HG03442 (cell line): ENCODE data around the gene MR1.

Source experiments
- ATAC-seq: cut with Tn5 transposase; IDR thresholded peaks from one replicate; pipeline ENCODE4 v1.9.1; 2021; ENCODE audit warnings: mild to moderate bottlenecking, moderate library complexity; ENCODE audit not compliant: unreplicated experiment

Gene MR1

DNA sequence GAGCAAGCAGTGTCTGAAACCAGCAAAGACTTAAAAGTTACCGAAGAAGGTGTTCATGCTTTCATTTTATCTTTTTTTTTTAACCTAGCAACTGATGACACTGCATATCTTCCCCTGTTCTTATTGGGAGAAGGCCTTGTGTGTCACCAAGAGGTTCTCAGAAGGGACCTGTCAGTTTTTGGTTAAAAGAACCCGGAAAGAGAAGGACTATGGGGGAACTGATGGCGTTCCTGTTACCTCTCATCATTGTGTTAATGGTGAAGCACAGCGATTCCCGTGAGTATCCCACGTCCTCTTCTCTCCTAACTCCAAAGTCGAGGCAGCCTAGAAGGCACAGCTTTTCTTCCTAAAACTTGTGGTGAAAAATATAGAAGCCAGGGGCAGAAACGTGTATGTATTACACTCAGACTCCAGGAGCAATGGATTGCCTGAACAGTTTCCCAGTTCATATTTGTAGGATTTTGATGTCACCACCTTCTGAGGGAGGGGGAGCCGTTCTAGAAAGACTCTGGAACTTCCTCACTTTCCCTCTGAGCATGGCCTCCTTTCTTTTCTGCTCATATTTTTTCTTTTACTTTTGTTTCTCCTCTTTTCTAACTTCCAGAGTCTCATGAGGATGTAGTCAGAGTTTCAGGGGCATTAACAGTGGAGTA, at the start of gene MR1:
MR1 (plus strand) TSS at position 185 of the 653 bp plus-strand sequence; CDS start at position 210, 25 bp downstream.
- peak; percentile 90 for ATAC-seq

DNA sequence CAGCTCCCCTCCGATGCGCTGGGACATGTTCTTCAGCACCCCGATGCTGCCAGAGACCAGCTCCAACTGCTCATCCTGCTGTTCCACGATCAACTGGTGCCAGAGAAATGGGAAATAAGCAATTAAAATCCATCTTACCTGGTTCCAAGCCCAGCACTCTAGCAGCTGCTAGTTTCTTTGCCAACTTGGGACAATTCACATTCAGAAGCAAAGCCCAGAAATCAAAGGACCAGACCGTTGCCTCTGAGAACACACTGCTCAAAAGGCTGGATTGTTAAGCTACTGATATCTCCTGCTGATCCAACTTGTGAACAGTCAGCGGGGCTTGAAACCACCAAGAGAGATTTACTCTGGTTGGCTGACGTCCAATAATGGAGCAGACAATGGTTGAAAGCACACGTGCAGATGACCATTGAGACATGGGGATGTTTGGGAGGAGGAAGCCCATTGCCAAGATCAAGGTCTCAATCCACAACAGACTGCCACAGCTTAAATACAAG, 45.5 kb upstream of the MR1 start:
- ATAC-seq, result no peak

DNA sequence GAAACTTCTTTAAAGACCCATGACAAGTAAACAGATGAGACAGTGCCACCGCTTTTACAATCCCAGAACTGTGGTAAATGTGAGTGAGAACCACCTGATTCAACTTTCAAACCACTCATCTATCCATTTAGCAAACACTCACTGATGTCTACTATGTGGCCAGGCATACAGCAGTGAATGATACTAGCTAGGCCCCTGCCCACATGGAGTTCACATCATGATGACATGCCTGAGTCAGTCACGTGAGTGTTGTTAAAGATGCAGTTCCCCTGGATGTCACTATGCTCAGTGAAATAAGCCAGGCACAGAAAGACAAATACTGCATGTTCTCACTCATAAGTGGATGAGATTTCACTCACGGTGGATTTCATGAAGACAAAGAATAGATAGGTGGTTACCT, 39.5 kb upstream of the MR1 start:
- ATAC-seq, result no peak

DNA sequence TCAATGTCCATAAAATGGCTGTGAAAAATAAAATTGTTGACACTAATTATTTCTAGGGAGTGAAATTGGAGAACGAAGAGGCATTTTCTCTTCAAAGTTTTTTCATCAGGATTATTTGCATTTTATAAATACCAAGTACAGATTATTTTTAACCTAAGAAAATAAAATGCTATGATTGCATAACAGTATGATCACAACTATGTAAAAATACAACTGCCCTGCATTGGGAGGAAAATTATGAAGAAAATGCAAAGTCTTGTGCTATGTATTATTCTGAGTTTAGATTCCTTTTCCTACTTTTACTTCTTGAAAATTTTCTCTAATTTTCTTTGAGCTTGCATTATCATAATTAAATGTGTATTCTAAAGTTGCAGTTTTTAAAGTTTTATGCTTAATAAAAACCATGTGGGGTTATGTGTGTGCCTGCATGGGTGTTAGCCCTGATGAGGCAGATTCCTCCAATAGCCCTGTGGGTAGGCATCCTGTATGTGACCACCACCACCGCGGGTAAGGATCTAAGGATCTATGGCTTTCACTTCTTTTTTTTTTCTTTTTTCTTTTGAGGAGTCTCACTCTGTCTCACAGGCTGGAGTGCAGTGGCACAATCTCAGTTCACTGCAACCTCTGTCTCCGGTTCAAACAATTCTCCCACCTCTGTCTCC, 35.8 kb upstream of the MR1 start:
- ATAC-seq, result no peak

DNA sequence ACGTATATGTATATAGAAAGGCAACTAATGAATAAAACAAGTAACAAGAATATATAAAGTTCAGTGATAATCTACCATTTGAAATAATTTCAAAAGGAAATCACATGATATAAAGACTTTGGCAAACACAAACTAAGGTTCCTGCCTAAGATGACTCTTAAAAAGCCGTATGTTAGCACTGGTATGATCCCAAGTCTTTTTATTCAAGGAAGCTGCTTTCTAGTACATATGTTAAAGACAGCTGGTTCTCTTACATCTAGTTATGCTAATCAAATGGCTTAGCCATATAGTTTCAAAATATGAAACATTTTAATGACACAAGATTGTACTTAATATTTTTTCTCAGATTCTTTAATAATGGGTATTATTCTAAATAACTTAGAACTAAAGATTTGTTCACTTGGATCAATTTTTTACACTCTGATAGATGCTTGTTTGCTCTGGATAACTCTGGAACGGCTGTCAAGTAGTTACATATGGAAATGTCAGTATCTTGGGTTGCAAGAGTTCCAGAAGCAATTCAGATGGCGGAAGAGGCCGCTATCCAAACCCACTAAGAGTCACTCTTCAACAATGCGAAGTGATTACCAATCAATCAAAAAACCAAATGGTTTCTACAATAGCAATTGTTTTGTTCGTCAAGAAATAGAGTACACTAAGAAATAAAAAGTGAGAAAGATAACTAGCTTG, 32.5 kb upstream of the MR1 start:
- no peak for ATAC-seq

DNA sequence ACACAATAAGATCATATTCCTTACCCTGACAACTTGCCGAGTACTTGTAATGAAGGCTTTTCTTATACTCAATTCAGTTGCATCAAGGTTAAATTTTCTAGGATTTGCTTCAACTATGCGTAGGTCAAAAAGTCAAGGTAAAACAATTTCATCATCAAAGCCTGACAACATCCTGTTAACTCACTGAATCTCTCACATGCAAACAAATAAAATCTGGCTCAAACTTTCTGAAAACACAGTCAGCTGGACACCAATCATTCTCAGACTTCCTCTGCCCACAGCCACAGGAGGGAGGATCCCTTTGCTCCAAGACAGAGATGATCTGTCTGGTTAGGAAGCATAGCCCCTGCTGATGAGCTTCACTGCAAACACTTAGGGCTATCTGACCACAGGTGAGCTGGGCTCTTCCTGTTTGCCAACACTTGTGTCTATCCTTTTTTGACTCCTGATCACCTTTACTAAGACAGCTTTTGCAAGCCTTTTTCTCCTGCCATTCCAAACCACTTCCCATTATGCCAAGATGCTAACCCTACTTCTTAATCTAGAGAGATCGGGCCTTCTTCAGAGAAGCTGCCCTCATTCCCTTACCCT, 31.1 kb upstream of the MR1 start:
- no peak for ATAC-seq

DNA sequence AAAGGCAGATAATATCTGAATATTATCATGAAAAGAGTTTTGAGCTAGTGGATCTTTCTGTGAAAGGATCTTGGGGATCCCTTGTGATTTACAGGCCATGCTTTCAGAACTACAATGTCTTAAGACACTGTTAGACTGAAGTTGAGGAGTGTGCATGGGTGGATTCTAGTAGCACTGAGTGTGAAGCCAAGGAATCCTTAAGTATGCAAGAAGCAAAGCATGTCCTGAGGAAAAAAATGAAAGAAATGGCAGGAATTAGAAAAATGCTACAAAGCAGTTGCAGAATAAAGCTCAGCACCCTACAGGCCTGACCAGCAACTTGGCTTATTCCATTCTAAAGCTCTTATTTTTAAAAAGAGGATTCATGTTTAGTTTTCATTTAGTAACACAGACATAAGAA, 23.0 kb upstream of the MR1 start:
- ATAC-seq, result no peak

DNA sequence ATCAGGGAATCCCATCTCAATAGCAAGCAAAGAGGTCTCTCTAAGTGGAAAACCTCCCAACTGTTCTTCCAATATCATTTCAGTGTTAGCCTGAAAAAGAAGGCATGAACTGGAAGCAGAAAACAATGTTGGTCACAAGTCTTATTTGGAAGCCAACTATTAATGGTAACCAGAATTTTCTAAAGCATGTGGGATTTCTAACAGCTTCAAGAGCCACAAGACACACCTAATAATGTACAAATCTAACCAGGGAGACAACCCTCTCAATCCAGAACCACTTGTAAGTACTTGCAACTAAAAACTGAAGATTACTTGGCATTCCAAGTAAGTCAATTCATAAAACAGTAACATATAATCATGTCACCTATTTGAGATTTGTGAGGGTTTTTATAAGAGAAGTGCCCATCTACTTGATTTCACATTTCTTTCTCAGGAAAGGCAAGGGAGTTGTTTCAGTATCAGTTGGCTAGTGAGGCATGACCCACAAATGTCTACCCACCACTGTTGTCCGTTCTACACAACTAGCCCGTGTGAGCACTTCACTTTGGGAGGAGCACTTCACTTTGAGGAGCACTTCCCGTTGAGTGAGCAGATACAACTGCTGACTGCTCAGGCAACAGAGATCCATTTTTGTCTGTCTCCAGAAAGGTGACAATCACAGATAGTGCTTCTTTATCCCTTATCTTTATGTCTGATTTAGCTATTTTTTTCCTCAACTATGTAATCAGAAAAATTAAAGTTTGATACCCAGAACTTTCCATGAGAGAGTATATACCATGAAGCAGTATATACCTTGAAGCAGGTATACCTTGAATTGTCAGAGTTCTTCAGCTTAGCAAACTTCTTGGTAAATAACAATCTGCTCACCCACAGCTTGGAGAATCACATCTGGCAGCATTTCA, 22.2 kb upstream of the MR1 start:
- no peak for ATAC-seq

DNA sequence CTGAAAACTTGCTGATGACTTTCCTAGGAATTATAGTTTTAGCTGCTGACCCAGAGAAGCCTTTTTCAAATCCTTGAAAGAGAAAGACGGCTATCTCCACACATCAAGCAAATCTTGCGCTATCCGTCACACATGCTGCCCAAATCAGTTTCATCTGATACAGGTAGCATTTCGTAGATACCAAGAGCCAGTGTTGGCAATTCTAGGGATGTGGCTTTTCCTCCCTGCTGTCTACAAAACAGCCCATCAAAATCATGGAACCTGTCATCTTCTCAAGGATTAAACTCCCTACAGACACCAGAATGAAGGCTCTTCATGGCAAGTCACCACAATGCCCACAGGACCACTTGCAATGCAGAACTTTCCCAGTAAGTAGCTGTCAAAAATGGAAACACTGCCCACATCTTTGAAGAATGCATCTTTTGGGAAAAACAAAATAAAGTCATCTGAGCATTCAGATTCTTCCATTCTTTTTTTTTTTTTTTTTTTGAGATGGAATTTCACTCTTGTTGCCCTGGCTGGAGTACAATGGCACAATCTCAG, 21.5 kb upstream of the MR1 start:
- ATAC-seq, result no peak

DNA sequence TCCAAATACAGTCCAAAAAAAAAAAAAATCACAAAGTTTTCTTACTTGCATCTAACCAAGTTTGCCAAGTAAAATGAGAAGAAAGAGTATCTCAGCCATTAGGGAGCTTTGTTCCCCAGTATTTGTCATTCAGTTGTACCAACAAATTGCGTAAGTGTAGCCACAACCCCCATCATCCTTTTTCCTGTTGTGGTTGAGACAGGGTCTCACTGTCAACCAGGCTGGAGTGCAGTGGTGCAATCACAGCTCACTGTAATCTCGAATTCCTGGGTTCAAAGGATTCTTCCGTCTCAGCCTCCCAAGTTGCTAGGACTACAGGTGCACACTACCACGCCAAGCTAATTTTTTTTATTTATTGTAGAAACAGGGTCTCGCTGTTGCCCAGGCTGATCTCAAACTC, 20.6 kb upstream of the MR1 start:
- ATAC-seq, result no peak

DNA sequence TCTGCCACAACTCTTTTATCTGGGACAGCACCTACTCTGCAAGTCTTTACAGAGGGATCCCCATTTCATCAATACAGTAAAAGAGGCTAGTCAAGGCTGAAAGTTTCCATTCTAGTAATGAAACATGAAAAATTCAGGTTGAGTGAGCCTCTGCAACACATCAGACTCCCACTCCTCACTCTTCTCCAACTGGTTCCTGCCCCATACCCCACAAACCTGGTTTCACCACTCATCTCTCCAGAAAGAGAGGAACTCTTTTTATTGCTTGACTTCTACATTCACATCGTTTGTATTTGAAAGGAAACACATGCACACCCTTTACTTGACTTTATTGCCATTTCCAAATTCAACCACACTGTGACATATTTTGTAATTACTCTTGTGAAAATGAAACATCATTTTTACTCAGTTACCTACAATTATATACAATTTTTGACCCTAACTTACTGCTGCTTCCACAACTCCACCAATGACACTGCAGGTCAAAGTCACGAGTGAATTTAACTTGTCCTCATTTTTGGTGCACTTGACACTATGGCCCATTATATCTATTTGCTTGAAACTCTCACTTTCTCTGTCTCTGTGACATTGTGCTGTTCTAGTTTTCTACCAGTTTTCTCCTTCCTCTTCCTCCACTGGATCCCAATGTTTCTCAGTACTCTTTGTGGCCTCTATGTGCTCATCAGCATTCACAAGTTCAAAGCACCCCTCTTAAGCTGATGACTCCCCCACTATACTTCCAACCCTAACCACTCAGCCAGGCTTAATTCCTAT, 19.1 kb upstream of the MR1 start:
- ATAC-seq, result peak; percentile 44

DNA sequence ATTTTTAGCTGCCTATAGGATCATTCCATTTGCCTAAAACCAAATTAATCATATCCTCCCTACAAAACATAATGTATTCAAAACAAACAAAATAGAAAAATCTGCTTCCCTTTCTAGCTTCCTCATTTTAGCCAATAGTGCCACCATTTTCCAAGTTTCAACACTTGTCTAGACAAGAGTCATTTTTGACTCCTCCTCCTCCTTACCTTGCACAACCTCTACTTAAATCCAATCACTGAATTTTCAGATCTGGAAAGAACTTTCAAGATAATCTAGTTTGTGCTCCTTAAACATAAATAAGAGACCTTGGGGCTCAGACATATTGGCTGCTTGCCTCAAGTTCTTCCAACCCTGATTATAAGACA, 18.6 kb upstream of the MR1 start:
- no peak for ATAC-seq

DNA sequence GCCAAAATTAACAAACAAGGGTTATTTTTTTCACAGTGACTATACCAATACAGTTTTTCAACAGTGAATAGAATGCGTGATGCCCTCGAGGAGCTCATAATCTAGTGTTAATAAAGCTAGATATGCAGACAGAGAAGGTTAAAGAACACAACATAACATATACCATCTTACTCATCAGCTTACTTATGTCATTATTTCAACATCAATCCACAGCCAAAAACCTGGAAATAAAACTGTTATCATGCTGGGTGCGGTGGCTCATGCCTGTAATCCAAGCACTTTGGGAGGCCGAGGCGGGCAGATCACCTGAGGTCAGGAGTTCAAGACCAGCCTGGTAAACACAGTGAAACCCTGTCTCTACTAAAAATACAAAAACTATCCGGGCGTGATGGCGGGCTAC, 17.2 kb upstream of the MR1 start:
- ATAC-seq, result no peak

DNA sequence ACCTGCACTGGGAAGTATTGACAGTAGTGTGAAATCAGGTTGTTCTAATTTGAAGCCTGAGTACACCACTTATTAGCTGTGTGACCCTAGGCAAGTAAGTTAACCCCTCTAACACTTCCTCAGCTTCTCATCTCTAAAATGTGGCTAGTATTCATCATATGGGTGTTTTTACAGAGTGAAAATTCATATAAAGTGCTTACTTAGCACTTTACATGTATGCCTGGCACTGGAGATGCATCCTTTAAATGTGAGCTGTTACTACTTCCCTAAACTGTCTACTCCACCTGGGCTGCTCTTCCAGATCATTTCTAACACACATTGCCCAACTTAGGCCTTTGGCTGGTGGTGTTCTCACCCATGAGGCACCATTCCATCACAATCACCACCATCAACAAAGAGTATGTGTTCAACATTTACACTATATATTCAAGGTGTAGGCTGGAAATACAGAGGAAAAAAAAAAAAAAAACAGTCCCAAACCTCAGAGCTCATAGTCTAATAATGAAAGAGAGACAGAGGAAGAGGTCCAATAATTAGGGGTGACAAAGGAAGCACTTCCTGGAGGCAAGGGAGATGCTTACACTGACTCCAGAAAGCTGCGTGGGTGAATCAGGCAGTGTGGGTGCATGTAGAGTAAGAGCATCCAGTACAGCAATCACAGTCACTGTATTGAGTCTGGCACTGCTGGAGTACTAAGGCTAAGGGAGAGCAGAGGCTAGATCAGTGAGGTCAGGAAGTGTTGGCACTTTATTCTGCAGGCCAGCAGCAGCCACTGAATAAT, 14.7 kb upstream of the MR1 start:
- ATAC-seq, result no peak

DNA sequence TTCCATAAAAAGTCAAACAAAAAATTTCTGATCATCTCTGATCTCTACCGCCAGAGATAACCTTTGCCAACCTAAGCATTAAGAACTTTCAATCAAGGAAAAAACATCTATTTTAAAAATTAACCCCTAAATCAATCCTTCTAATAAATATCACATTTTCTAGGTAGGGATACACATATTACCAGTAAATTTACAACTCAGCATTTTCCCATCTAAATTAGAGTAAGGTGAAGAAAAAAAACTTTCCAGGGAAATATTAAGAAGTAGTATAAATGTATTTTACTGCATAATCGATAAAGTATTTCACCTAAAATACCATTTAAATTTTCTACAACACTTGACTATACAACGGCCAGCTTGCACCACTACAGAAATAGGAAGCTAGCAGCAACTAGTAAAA, 12.6 kb upstream of the MR1 start:
- ATAC-seq, result no peak

DNA sequence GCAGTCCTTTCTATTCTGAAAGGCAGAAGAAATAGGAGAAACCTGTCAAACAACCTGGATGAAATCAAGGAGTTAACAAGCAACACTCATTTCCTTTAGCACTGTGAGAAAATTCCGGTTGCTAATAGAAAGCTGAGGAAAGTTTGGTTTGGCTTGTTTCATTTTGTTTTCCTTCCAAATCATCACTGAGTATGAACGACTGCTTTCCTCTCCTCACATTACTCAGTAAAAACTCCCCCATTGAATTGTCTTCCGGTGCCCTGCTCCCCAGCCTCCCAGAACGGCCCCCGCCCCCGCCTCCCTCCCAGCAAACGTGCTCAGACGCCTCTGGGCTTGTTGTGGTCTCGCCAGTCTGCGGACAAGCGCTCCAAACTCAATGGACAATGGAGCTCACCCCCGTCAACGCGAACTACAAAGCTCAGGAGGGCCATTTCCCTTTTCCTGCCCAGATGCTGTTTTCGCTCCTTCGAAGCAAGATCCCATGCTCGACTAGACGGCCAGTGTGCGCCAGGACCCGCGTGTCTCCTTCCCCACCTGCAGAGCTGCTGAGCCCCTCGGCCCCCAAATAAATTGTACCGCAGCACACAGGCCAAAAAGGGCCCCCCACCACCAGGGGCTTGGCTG, 11.9 kb upstream of the MR1 start:
- ATAC-seq, result peak; percentile 41

DNA sequence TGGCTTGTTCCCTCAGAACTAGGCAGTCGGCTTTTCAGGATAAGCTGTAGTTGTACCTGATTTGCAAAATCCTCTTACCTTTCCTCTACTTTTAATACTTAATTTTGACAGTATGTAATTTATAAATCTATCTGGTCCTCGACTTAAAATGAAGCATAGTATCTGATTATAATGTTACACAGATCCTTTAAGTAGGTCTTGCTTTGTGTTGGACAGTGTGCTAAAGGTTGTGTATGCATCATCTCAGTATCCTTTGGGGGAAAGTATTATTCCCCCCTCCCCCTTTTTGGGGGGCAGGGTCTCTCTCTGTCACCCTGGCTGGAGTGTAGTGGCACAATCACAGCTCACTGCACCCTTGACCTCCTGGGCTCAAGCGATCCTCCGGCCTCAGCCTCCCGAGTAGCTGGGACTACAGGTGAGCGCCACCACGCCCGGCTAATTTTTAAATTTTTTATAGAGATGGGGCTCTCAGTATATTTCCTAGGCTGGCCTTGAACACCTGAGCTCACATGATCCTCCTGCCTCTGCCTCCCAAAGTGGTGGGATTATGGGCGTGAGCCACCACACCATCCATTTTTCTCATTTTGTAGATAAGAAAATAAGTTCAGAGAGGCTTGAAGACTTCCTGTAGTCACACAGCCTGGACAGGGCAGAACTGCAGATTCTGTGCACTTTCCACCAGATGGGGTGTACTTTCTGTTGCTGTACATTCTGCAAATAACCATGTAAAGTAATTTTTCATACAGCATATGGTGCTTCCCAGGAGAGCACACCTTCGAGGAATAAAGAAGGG, 10.3 kb upstream of the MR1 start:
- no peak for ATAC-seq

DNA sequence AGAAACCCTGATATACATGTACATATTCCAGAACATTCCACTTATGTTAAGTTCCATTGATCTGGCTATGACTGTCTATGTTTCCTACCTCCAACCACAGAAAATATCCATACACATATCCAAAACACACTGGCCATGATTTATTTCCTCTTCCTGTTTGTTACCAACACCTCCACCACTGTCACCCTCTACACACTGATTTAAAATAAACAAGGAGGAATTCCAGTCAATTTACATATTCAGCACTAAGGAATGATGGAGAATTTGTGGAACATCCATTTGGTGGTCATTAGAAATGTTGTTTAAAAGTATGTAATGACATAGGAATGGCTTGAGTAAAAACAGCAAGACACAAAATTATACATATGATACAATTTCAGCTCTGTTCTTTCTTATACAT, 5.6 kb upstream of the MR1 start:
- no peak for ATAC-seq
